ENCODE results near the gene TMEM63B. TPM values are rescaled to one million over a fixed set of nuclear protein-coding genes. Genes with fewer than 3 reads are reported as not detected.

Gene TMEM63B
- total and polyA plus RNA-seq, 2 of the 8 experiments (the other 6 are each of a cell fraction or from before 2014, with no cell fraction given): 61.1 to 96.8 TPM

GRCh38 chr6:44115866-44116265 lies 11.5 kb upstream of the TMEM63B start:
- H2BK12ac ChIP-seq (ENCODE audit: low read depth, low read length): no peak overlapping the region
- FAIRE-seq (no peak), DNase-seq (ENCODE audit: low read depth in 1 of 2, low spot score in 2 of 2) (no peak)
- H2BK120ac ChIP-seq (replicated peaks; ENCODE audit: low read depth, low read length): no peak overlapping the region
- peaks cover 0 to under 1% (median 0%) of the 10 kb centered on the region in 4 experiments; a peak in 1 of 7 replicates for H3K4me1 ChIP-seq (replicated peaks in 1 of 4; ENCODE audit: control insufficient read depth in 3 of 4, insufficient read depth in 4 of 4, low read length in 3 of 4)
- 82 to 100% methylated on average over 1 to 5 of the region's 5 CpGs for WGBS, 2 experiments (ENCODE audit: extremely low coverage in 1 of 2, insufficient coverage in 1 of 2, insufficient read length in 1 of 2, insufficient replicate concordance in 2 of 2, low coverage in 1 of 2, low lambda C conversion rate in 2 of 2, missing lambda C conversion rate in 1 of 2)
- no peak overlapping the region for H2AFZ ChIP-seq (ENCODE audit: low read length)
- TF ChIP-seq TCF12 (IDR thresholded peaks at IDR 0.05; ENCODE audit: low read depth, low read length) (no peak), KDM1A (IDR thresholded peaks at IDR 0.05; ENCODE audit: borderline replicate concordance, low read length) (no peak), CHD2 (IDR thresholded peaks at IDR 0.05; ENCODE audit: low read length) (no peak), GTF2F1 (IDR thresholded peaks at IDR 0.05; ENCODE audit: borderline replicate concordance, low read depth, low read length) (no peak)
- no peak overlapping the region for H3K9ac ChIP-seq (replicated peaks in 1 of 4; ENCODE audit: extremely low read depth in 1 of 4, low read depth in 3 of 4, low read length in 3 of 4)
- POLR2A ChIA-PET (ENCODE audit: partially characterized antibody): interaction anchor here (0.9 to 1.7 kb wide), 5 partner anchors 11 to 487 kb away, joined by 3 to 5 read pairs (median 4); partner anchors contain the start of genes GTPBP2 and HSP90AB1
- no peak overlapping the region for H3K18ac ChIP-seq (ENCODE audit: extremely low read depth, low read length)
- H3K4me3 ChIP-seq (ENCODE audit: extremely low read depth in 1 of 4, insufficient read depth in 2 of 4, low read depth in 3 of 4, low read length in 4 of 4): no peak overlapping the region
- CTCF ChIA-PET (ENCODE audit: partially characterized antibody): interaction anchor here (0.9 to 22.5 kb wide), 5 partner anchors 17 to 223 kb away, joined by 3 to 255 read pairs (median 3); no protein-coding TSS in a partner anchor
- no peak overlapping the region for H3K4ac ChIP-seq (replicated peaks; ENCODE audit: insufficient read length, low read depth, low read length)
- peaks cover 23 to 62% of the 10 kb centered on the region in 2 experiments for H3K79me2 ChIP-seq (ENCODE audit: control insufficient read depth in 1 of 2, insufficient read depth in 2 of 2, low read length in 2 of 2)
- H3K4me2 ChIP-seq (ENCODE audit: insufficient read depth in 1 of 2, low read depth in 2 of 2, low read length in 2 of 2): no peak overlapping the region
- H3K56ac ChIP-seq (replicated peaks; ENCODE audit: insufficient read length, low read depth, low read length): no peak overlapping the region
- no peak overlapping the region for H3K23ac ChIP-seq (ENCODE audit: insufficient read length)
- no peak overlapping the region for H4K8ac ChIP-seq (ENCODE audit: extremely low read depth, insufficient read depth, low read length)
- H2AK5ac ChIP-seq (ENCODE audit: low read depth, low read length): no peak overlapping the region
- peaks cover 16 to 23% of the 10 kb centered on the region in 2 experiments for H4K20me1 ChIP-seq (replicated peaks in 1 of 2; ENCODE audit: control insufficient read depth in 1 of 2, insufficient read depth in 2 of 2, low read length in 2 of 2)
- peaks cover 15% of the 10 kb centered on the region for H3K79me1 ChIP-seq (ENCODE audit: low read depth, low read length)
- H4K5ac ChIP-seq (ENCODE audit: insufficient read length, low read depth, low read length): no peak overlapping the region
- no peak overlapping the region for H4K91ac ChIP-seq (replicated peaks; ENCODE audit: insufficient read length, low read length)
- no peaks in the 10 kb centered on the region for H3K9me3 ChIP-seq (ENCODE audit: insufficient read depth in 2 of 2, low read depth in 1 of 2, low read length in 1 of 2)
- H3K23me2 ChIP-seq (ENCODE audit: low read depth, low read length): no peaks in the 10 kb centered on the region; the same call in 1 of the 2 replicates
- no peak overlapping the region for H3K14ac ChIP-seq (ENCODE audit: insufficient read length)
- H2BK20ac ChIP-seq (ENCODE audit: low read length): no peak overlapping the region
- no peak overlapping the region for H3K27ac ChIP-seq (ENCODE audit: low read depth, low read length)
- H3K36me3 ChIP-seq (ENCODE audit: control insufficient read depth in 2 of 4, insufficient read depth in 4 of 4, low read length in 3 of 4): peaks cover 8 to 39% (median 21%) of the 10 kb centered on the region in 4 experiments
- no peak overlapping the region for H2BK5ac ChIP-seq (ENCODE audit: low read depth, low read length)
- H3K27me3 ChIP-seq (replicated peaks in 1 of 4; ENCODE audit: control insufficient read depth in 3 of 4, extremely low read depth in 1 of 4, insufficient read depth in 3 of 4, low read length in 3 of 4): no peaks in the 10 kb centered on the region
- H2BK15ac ChIP-seq (ENCODE audit: low read length): no peak overlapping the region

All from H1 (cell line).